Body of pancreas (tissue), 4 donors: ENCODE measurements around the gene MYOM1. TPM values are rescaled to one million over a fixed set of nuclear protein-coding genes. Genes with fewer than 3 reads are reported as not detected.
A peak's percentile ranks its signal among the peaks of the same experiment; 100 is the strongest.

Experiments used
- ATAC-seq: fragments of 150-250 bp; one replicate; pipeline ENCODE4 v1.9.1; 2016
- DNase-seq, 4 donors: peaks; one replicate each; pipeline ENCODE4 v3.0.0-alpha.2; 2019
- H3K27ac ChIP-seq, 4 donors: fragments of 200-600 bp; sonication (generic); 1 replicate in 3 of 4; 2 replicates in 1 of 4; pipeline versions ENCODE4 v1.5.1 to v1.6.1; 2016 to 2019; ENCODE audit warnings: mild to moderate bottlenecking in 1 of 4, mixed read lengths in 1 of 4, moderate library complexity in 1 of 4
- H3K27me3 ChIP-seq, 2 donors: fragments of 200-600 bp; sonication (generic); one replicate each; pipeline ENCODE4 v1.6.0; 2016; ENCODE audit warnings: mild to moderate bottlenecking in 1 of 2
- H3K36me3 ChIP-seq, 2 donors: fragments of 200-600 bp; sonication (generic); replicated peaks in 1 of 2; 2 replicates each; pipeline ENCODE4 v1.5.1; 2016; ENCODE audit warnings: low read depth in 2 of 2; ENCODE audit not compliant: insufficient read depth in 1 of 2
- H3K4me1 ChIP-seq: fragments of 200-600 bp; sonication (generic); one replicate; pipeline ENCODE4 v1.6.0; 2016
- H3K4me3 ChIP-seq, 2 donors: fragments of 200-600 bp; sonication (generic); 1 replicate in 1 of 2; 2 replicates in 1 of 2; pipeline ENCODE4 v1.5.1; 2016 to 2019
- H3K9me3 ChIP-seq, 3 donors: fragments of 200-600 bp; sonication (generic); 1 replicate in 2 of 3; 2 replicates in 1 of 3; pipeline ENCODE4 v1.5.1; 2016
- POLR2A ChIP-seq, 3 donors: fragments of 450-650 bp; IDR thresholded peaks; one replicate each; pipeline ENCODE4 v1.6.1; 2016; ENCODE audit warnings: antibody characterized with exemption in 3 of 3, mild to moderate bottlenecking in 2 of 3
- WGBS, 2 donors: methylation state at CpG; one replicate each; pipeline ENCODE4 v1.1.5; 2017; 5-methylcytosine and 5-hydroxymethylcytosine counted together
- intact Hi-C: fragments of 100-400 bp; cut with DNase I; formaldehyde crosslinking; loops from one replicate; pipeline ENCODE4 v1.15.1; 2023
- total RNA-seq, 2 donors: library from RNA; depleted of rRNA; stranded (reverse); fragments of >200 nt; gene quantifications; one replicate each; pipeline ENCODE4 v1.1.0, GENCODE V29; 2016
- TF ChIP-seq, protein P1 (sequence below), 7 experiments: fragments of 450-650 bp in 4 of 7; fragments of 200-600 bp in 3 of 7; sonication (generic) in 3 of 7; IDR thresholded peaks; one replicate each; pipeline ENCODE4 v1.5.1; 2016 to 2019; ENCODE audit warnings: antibody characterized with exemption in 7 of 7

MYOM1 gene
- total RNA-seq = 10 to 100 TPM; 10.9 to 21.8 TPM

DNA sequence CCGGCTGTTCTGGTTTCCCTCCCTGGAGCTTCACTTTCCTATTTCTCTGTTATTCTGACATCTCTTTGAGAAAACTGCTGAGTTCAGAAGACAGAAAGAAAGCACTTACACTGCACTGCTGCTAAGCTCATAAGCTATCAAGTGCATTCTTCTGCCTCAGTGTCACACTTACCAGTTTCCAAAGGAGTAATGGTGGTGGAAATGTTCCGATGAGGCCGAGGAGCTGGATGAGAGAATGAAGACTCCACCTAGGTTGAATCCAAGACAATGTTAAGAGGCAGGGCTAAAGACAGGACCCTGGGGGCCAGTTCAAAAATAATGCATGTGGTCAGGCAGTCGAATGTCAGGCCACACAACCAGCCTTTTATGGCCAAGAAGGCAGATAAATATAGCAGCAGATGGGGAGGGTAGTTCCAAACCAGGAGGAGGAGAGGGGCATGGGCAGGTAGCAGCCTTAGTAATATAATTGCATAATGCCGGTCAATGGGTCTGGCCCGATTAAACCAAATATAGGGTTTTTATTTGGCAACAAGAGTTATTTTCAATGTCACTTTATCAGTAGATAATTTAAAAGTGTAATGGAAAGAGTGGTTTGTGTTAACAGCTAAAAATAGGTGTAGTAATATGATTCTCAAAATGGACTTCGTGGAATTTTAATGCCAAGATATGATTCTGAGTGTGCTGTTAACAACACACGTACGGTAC lies at the start of gene MYOM1:
MYOM1 (minus strand) TSS at position 338 of the 705 bp plus-strand sequence. CDS start 4,745 bp downstream, outside the sequence.
- Histone ChIP-seq H3K4me1 (peaks cover 41% of the 10 kb centered on the region), H3K27me3 (no peaks in the 10 kb centered on the region), H3K27ac (peak within 1 kb of the TSS; percentile 66 to 91 (median 84)), H3K36me3 (no peaks in the 10 kb centered on the region), H3K4me3 (no peak within 1 kb of the TSS), H3K9me3 (no peaks in the 10 kb centered on the region)
- ATAC-seq (peak; percentile 29), DNase-seq (peak in 2 of 4 donors; percentile 31 to 40)
- WGBS, 2 donors = 27 to 33% methylated on average over 9 of the region's 9 CpGs
- TF ChIP-seq, protein P1, sequence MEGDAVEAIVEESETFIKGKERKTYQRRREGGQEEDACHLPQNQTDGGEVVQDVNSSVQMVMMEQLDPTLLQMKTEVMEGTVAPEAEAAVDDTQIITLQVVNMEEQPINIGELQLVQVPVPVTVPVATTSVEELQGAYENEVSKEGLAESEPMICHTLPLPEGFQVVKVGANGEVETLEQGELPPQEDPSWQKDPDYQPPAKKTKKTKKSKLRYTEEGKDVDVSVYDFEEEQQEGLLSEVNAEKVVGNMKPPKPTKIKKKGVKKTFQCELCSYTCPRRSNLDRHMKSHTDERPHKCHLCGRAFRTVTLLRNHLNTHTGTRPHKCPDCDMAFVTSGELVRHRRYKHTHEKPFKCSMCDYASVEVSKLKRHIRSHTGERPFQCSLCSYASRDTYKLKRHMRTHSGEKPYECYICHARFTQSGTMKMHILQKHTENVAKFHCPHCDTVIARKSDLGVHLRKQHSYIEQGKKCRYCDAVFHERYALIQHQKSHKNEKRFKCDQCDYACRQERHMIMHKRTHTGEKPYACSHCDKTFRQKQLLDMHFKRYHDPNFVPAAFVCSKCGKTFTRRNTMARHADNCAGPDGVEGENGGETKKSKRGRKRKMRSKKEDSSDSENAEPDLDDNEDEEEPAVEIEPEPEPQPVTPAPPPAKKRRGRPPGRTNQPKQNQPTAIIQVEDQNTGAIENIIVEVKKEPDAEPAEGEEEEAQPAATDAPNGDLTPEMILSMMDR (IDR thresholded peaks at IDR 0.05) = no peak
- peak in 1 of 3 donors; percentile 40 for TF ChIP-seq POLR2A (IDR thresholded peaks at IDR 0.05)
- intact Hi-C loops = no loop called here

DNA sequence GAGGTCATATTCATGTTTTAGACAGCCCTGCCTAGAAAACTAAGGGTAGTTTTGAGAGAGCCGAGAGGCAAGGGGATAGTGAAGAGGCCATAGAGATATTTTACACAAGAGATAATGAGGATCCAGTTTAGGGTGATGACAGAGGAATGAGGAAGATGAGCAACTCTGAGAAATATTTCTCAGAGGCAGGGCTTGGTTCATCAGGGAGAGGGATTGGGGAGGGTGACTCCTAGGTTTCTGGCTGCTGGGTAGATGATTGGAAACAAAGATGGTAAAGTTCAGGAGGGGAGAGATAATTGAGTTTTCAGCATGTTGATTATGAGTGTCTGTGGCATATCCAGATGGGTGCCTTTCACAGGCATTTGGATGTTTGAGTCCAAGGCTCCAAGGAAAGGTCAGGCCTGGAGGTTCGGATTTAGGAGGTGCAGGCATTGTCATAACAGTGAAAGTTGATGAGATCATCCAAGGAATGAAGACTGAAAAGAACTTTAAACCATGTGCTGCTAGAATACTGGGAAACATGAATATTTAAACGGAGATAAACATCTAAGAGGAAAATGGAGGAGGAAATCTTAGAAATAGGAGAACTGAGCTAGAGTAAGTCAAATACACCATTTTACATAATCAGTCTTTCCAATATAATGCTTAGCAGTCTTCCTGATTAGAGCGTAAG lies 49.6 kb upstream of the MYOM1 start:
- WGBS, 2 donors = 69 to 74% methylated on average over 4 of the region's 4 CpGs
- Histone ChIP-seq H3K4me1 (peaks cover 54% of the 10 kb centered on the region), H3K4me3 (no peak overlapping the region), H3K27me3 (no peaks in the 10 kb centered on the region), H3K36me3 (peaks cover 0 to 2% of the 10 kb centered on the region in 2 donors), H3K9me3 (no peaks in the 10 kb centered on the region), H3K27ac (no peak overlapping the region)
- TF ChIP-seq POLR2A (IDR thresholded peaks at IDR 0.05) = no peak
- TF ChIP-seq, protein P1 (IDR thresholded peaks at IDR 0.05) = no peak
- DNase-seq = no peak
- no peak for ATAC-seq
- intact Hi-C loops = no loop called here

DNA sequence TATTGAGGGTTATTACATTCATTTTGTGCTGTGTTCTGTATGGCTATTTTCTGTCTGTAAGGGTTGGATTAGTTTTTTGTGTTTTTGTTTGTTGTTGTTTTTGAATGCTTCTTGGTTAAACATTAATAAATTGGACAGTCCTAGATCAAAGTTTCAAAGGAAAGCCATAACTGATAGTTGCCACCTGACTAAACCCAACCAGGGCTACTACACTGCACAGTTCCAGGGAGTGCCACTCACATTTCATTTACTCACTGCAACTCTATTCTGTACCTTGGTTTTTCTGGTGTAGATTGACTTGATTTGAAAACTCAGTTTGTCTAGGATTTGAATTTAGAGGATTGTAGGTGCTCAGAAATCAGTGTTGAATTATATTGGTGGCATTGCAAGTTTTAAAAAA lies 48.5 kb upstream of the MYOM1 start:
- DNase-seq (no peak), ATAC-seq (no peak)
- peak overlapping the region in 2 of 4 donors; percentile 29 for H3K27ac ChIP-seq
- no peaks in the 10 kb centered on the region for H3K27me3 ChIP-seq
- no peaks in the 10 kb centered on the region for H3K36me3 ChIP-seq
- intact Hi-C loops = no loop called here
- H3K4me3 ChIP-seq = no peak overlapping the region
- H3K4me1 ChIP-seq = peaks cover 64% of the 10 kb centered on the region
- H3K9me3 ChIP-seq = no peaks in the 10 kb centered on the region
- TF ChIP-seq, protein P1 (IDR thresholded peaks at IDR 0.05) = no peak
- no peak for TF ChIP-seq POLR2A (IDR thresholded peaks at IDR 0.05)

DNA sequence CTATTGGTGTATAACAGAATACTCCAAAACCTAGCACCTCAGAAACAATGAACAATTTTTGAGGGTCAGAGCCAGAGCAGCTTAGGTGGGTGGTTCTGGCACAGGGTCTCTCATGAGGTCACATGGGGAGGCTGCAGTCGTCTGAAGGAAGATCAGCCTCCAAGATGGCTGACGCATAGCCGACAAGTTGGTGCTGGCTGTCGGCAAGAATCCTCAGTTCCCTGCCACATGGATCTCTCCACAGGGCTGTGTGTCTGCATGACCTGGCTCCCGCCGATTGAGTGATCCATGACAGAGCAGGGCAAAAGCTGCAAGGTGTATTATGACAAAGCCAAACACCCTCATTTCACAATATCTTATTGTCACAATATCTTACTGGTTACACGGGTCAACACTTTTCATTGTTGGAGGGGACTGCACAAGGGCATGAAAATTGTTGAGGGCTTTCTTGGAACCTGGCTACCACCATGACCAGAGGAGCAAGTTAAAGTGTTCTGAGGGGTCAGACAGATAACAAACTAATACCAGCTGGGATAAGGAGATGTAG lies 46.4 kb upstream of the MYOM1 start:
- H3K27me3 ChIP-seq = no peaks in the 10 kb centered on the region
- no peak for ATAC-seq
- 24 to 43% methylated on average over 7 of the region's 7 CpGs for WGBS, 2 donors
- intact Hi-C loops = no loop called here
- no peak overlapping the region for H3K4me3 ChIP-seq
- H3K4me1 ChIP-seq = peaks cover 68% of the 10 kb centered on the region
- no peaks in the 10 kb centered on the region for H3K9me3 ChIP-seq
- peak in 1 of 4 donors; percentile 22 for DNase-seq
- TF ChIP-seq, protein P1 (IDR thresholded peaks at IDR 0.05) = no peak
- no peak for TF ChIP-seq POLR2A (IDR thresholded peaks at IDR 0.05)
- H3K27ac ChIP-seq = no peak overlapping the region
- no peaks in the 10 kb centered on the region for H3K36me3 ChIP-seq
